CD4-positive, alpha-beta T cell (primary cell): ENCODE data around the gene SIMC1. TPM values are rescaled to one million over a fixed set of nuclear protein-coding genes. Genes with fewer than 3 reads are reported as not detected.
"Not testable (repeated sequence)": the region's sequence is repeated elsewhere in the genome, so short reads cannot be mapped to it uniquely, and the experiment has no call there.

Experiments used
- ATAC-seq: fragments of 200-7000 bp; cut with Tn5 transposase; one replicate; pipeline ENCODE4 v1.10.0; 2022; ENCODE audit warnings: mild to moderate bottlenecking; ENCODE audit not compliant: poor library complexity
- CTCF ChIA-PET: fragments of 350-600 bp; sonication (Branson Sonifier 250); formaldehyde crosslinking; loops from one replicate; lab custom pipeline; 2021; ENCODE audit warnings: antibody characterized with exemption, inconsistent platforms; lab: Charles Lee
- POLR2A ChIA-PET: fragments of 350-600 bp; sonication (Branson Sonifier 250); formaldehyde crosslinking; loops from one replicate; lab custom pipeline; 2021; ENCODE audit warnings: antibody characterized with exemption, inconsistent platforms; lab: Charles Lee
- DNase-seq, 14 experiments: peaks; one replicate each; pipeline ENCODE4 v3.0.0-alpha.2; 2013 to 2020; ENCODE audit warnings: mixed read lengths in 2 of 14
- H3K27ac ChIP-seq, 2 donors: one replicate each; pipeline versions ENCODE4 v1.5.1 to v1.7.0; 2013; ENCODE audit warnings: low read length in 2 of 2, low read depth in 1 of 2, mild to moderate bottlenecking in 1 of 2
- H3K27me3 ChIP-seq, 2 experiments: 1 replicate in 1 of 2; 2 replicates in 1 of 2; pipeline versions ENCODE4 v1.6.1 to v1.7.0; 2013; ENCODE audit warnings: low read length in 2 of 2, control low read depth in 1 of 2, mild to moderate bottlenecking in 1 of 2, moderate library complexity in 1 of 2; ENCODE audit not compliant: insufficient read depth in 2 of 2, control insufficient read depth in 1 of 2
- H3K36me3 ChIP-seq: one replicate; pipeline ENCODE4 v1.6.1; 2013; ENCODE audit warnings: low read length, control low read depth; ENCODE audit not compliant: insufficient read depth
- H3K4me1 ChIP-seq: one replicate; pipeline ENCODE4 v1.6.1; 2013; ENCODE audit warnings: low read length, control low read depth; ENCODE audit not compliant: insufficient read depth
- H3K4me3 ChIP-seq: one replicate; pipeline ENCODE4 v1.5.1; 2013; ENCODE audit warnings: mild to moderate bottlenecking, low read length, moderate library complexity
- H3K9me3 ChIP-seq, 2 experiments: 1 replicate in 1 of 2; 2 replicates in 1 of 2; pipeline versions ENCODE4 v1.6.1 to v1.7.0; 2013; ENCODE audit warnings: low read length in 2 of 2, mild to moderate bottlenecking in 2 of 2, control low read depth in 1 of 2, moderate library complexity in 1 of 2; ENCODE audit not compliant: control insufficient read depth in 1 of 2, insufficient read depth in 1 of 2
- H3K27ac Mint-ChIP-seq: one replicate; pipeline ENCODE4 v1.8.0; 2020; ENCODE audit warnings: mixed read lengths
- H3K27me3 Mint-ChIP-seq: one replicate; pipeline ENCODE4 v1.8.0; 2021; ENCODE audit warnings: mixed read lengths
- H3K36me3 Mint-ChIP-seq: one replicate; pipeline ENCODE4 v1.8.0; 2021; ENCODE audit warnings: low read depth, mixed read lengths
- H3K4me1 Mint-ChIP-seq: one replicate; pipeline ENCODE4 v1.8.0; 2021; ENCODE audit warnings: low read depth, mixed read lengths
- H3K4me3 Mint-ChIP-seq: one replicate; pipeline ENCODE4 v1.8.0; 2020; ENCODE audit warnings: mild to moderate bottlenecking, mixed read lengths
- H3K9me3 Mint-ChIP-seq: one replicate; pipeline ENCODE4 v1.8.0; 2020; ENCODE audit warnings: mixed read lengths
- CTCF ChIP-seq: fragments of 200-600 bp; IDR thresholded peaks from one replicate; pipeline ENCODE4 v1.8.0; 2022; ENCODE audit warnings: antibody characterized with exemption, mild to moderate bottlenecking
- intact Hi-C, 2 experiments: fragments of 100-400 bp; cut with DNase I in 1 of 2; cut with micrococcal nuclease in 1 of 2; formaldehyde crosslinking; loops; one replicate each; pipeline versions ENCODE4 v1.15.1 to v1.9.0; 2023 to 2025; cut with DNase I, micrococcal nuclease
- polyA plus RNA-seq, 2 donors: library from polyadenylated mRNA; unstranded; fragments of 120-200 nt; gene quantifications; one replicate each; pipeline ENCODE4 v1.2.1, GENCODE V29; 2013
- total RNA-seq, 174 experiments: library from RNA in 2 of 174; stranded (reverse) in 2 of 174; gene quantifications; one replicate each; pipeline ENCODE4 v1.2.3 and lab custom pipeline; 2021 to 2026

The SIMC1 gene
- total RNA-seq (10 to 100 TPM; 15.4 to 17.4 TPM), total RNA-seq (lab: John Stamatoyannopoulos, UW) (6.3 to 31.4 (median 12.7) reads per million in 172 experiments)
- polyA plus RNA-seq (2013, experiment 1 of 2), result 10.9 TPM
- 13.4 TPM for polyA plus RNA-seq (2013, experiment 2 of 2)

GRCh38 chr5:176237971-176238644 lies at the start of gene SIMC1:
Gene SIMC1, plus strand, starts transcription at chr5:176238424. Its CDS starts 85 bp downstream, at chr5:176238509.
- CTCF ChIA-PET, H3K27ac ChIP-seq, H3K4me1 Mint-ChIP-seq, POLR2A ChIA-PET, intact Hi-C loops, H3K36me3 ChIP-seq, H3K9me3 Mint-ChIP-seq, H3K27me3 ChIP-seq, H3K4me1 ChIP-seq, H3K9me3 ChIP-seq, H3K27me3 Mint-ChIP-seq, H3K36me3 Mint-ChIP-seq: not testable (repeated sequence)
- H3K4me3 ChIP-seq, result peak within 1 kb of the TSS; percentile 45
- DNase-seq, result peak; percentile 13 to 86 (median 50)
- peak within 1 kb of the TSS; percentile 75 for H3K27ac Mint-ChIP-seq
- peak within 1 kb of the TSS; percentile 89 for H3K4me3 Mint-ChIP-seq
- ATAC-seq, result peak; percentile 76

DNA sequence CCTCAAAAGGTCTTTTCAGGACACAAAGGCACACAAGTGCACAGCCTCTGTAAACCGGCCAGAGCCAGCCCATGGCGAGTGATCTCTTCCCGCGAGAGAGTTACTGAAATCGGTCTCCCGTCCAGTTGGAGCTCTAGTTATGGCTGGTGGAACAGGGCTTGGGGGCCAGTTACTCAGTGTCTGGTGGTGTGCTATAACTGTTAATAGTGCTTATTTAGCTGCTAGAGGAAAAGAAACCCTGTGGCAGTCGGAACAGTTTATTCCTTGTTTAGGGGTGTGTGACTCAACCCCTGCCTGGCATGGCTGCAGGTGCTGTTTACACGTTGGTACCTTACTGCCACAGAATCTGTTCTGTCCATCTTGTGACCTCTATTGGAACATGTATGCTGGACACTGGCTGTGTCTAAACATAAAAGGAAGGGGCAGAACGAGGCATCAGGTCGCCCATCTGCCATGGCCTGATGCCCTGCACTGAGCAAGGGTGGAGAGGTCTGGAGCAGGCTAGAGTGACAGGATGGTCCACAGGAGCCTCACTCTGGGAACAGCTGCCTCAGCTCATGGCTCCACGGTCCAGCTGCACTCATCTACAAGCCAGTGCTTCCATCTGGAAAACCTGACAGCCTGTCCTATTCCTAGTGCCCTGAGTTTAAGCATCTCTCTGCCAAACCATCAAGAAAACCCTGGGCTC lies 49.6 kb upstream of the SIMC1 start:
- Histone ChIP-seq H3K27ac (no peak overlapping the region), H3K36me3 (no peaks in the 10 kb centered on the region), H3K27me3 (peaks cover 3 to 4% of the 10 kb centered on the region in 2 experiments), H3K9me3 (no peaks in the 10 kb centered on the region), H3K4me3 (no peak overlapping the region), H3K4me1 (no peaks in the 10 kb centered on the region)
- no peak for DNase-seq
- Mint-ChIP-seq H3K4me3 (no peak overlapping the region), H3K9me3 (no peaks in the 10 kb centered on the region), H3K36me3 (no peaks in the 10 kb centered on the region), H3K27ac (no peak overlapping the region), H3K4me1 (no peaks in the 10 kb centered on the region), H3K27me3 (no peaks in the 10 kb centered on the region)
- ATAC-seq, result no peak
- intact Hi-C loops, result no loop called here
- CTCF ChIA-PET, result no interaction called here
- POLR2A ChIA-PET, result no interaction called here
- no peak for TF ChIP-seq CTCF

- H3K4me3 ChIP-seq, result no peak overlapping the region
- Mint-ChIP-seq H3K27me3 (no peaks in the 10 kb centered on the region), H3K36me3 (no peaks in the 10 kb centered on the region), H3K4me3 (no peak overlapping the region), H3K27ac (no peak overlapping the region), H3K4me1 (no peaks in the 10 kb centered on the region), H3K9me3 (no peaks in the 10 kb centered on the region)
- H3K36me3 ChIP-seq, result no peaks in the 10 kb centered on the region
- no peak for ATAC-seq
- TF ChIP-seq CTCF, result no peak
- H3K27me3 ChIP-seq, result peaks cover 3 to 4% of the 10 kb centered on the region in 2 experiments
- no peak for DNase-seq
- CTCF ChIA-PET, result no interaction called here
- H3K4me1 ChIP-seq, result peaks cover 4% of the 10 kb centered on the region
- intact Hi-C loops, result no loop called here
- no peaks in the 10 kb centered on the region for H3K9me3 ChIP-seq
- H3K27ac ChIP-seq, result no peak overlapping the region
- POLR2A ChIA-PET, result no interaction called here
These were observed 48.4 kb upstream of the SIMC1 start for GRCh38 chr5:176189857-176190256.
